CD4-positive, alpha-beta T cell (primary cell): ENCODE measurements around the gene LDLRAP1. TPM values are rescaled to one million over a fixed set of nuclear protein-coding genes. Genes with fewer than 3 reads are reported as not detected.
A peak's percentile ranks its signal among the peaks of the same experiment; 100 is the strongest.

ENCODE experiments used
- ATAC-seq: fragments of 200-7000 bp; cut with Tn5 transposase; one replicate; pipeline ENCODE4 v1.10.0; 2022; ENCODE audit warnings: mild to moderate bottlenecking; ENCODE audit not compliant: poor library complexity
- CTCF ChIA-PET: fragments of 350-600 bp; sonication (Branson Sonifier 250); formaldehyde crosslinking; loops from one replicate; lab custom pipeline; 2021; ENCODE audit warnings: antibody characterized with exemption, inconsistent platforms; lab: Charles Lee
- POLR2A ChIA-PET: fragments of 350-600 bp; sonication (Branson Sonifier 250); formaldehyde crosslinking; loops from one replicate; lab custom pipeline; 2021; ENCODE audit warnings: antibody characterized with exemption, inconsistent platforms; lab: Charles Lee
- DNase-seq, 14 experiments: peaks; one replicate each; pipeline ENCODE4 v3.0.0-alpha.2; 2013 to 2020; ENCODE audit warnings: mixed read lengths in 2 of 14
- H3K27ac ChIP-seq, 2 donors: one replicate each; pipeline versions ENCODE4 v1.5.1 to v1.7.0; 2013; ENCODE audit warnings: low read length in 2 of 2, low read depth in 1 of 2, mild to moderate bottlenecking in 1 of 2
- H3K27me3 ChIP-seq, 2 experiments: 1 replicate in 1 of 2; 2 replicates in 1 of 2; pipeline versions ENCODE4 v1.6.1 to v1.7.0; 2013; ENCODE audit warnings: low read length in 2 of 2, control low read depth in 1 of 2, mild to moderate bottlenecking in 1 of 2, moderate library complexity in 1 of 2; ENCODE audit not compliant: insufficient read depth in 2 of 2, control insufficient read depth in 1 of 2
- H3K36me3 ChIP-seq: one replicate; pipeline ENCODE4 v1.6.1; 2013; ENCODE audit warnings: low read length, control low read depth; ENCODE audit not compliant: insufficient read depth
- H3K4me1 ChIP-seq: one replicate; pipeline ENCODE4 v1.6.1; 2013; ENCODE audit warnings: low read length, control low read depth; ENCODE audit not compliant: insufficient read depth
- H3K4me3 ChIP-seq: one replicate; pipeline ENCODE4 v1.5.1; 2013; ENCODE audit warnings: mild to moderate bottlenecking, low read length, moderate library complexity
- H3K9me3 ChIP-seq, 2 experiments: 1 replicate in 1 of 2; 2 replicates in 1 of 2; pipeline versions ENCODE4 v1.6.1 to v1.7.0; 2013; ENCODE audit warnings: low read length in 2 of 2, mild to moderate bottlenecking in 2 of 2, control low read depth in 1 of 2, moderate library complexity in 1 of 2; ENCODE audit not compliant: control insufficient read depth in 1 of 2, insufficient read depth in 1 of 2
- H3K27ac Mint-ChIP-seq: one replicate; pipeline ENCODE4 v1.8.0; 2020; ENCODE audit warnings: mixed read lengths
- H3K27me3 Mint-ChIP-seq: one replicate; pipeline ENCODE4 v1.8.0; 2021; ENCODE audit warnings: mixed read lengths
- H3K36me3 Mint-ChIP-seq: one replicate; pipeline ENCODE4 v1.8.0; 2021; ENCODE audit warnings: low read depth, mixed read lengths
- H3K4me1 Mint-ChIP-seq: one replicate; pipeline ENCODE4 v1.8.0; 2021; ENCODE audit warnings: low read depth, mixed read lengths
- H3K4me3 Mint-ChIP-seq: one replicate; pipeline ENCODE4 v1.8.0; 2020; ENCODE audit warnings: mild to moderate bottlenecking, mixed read lengths
- H3K9me3 Mint-ChIP-seq: one replicate; pipeline ENCODE4 v1.8.0; 2020; ENCODE audit warnings: mixed read lengths
- intact Hi-C, 2 experiments: fragments of 100-400 bp; cut with DNase I in 1 of 2; cut with micrococcal nuclease in 1 of 2; formaldehyde crosslinking; loops; one replicate each; pipeline versions ENCODE4 v1.15.1 to v1.9.0; 2023 to 2025; cut with DNase I, micrococcal nuclease
- total RNA-seq, 174 experiments: library from RNA in 2 of 174; stranded (reverse) in 2 of 174; gene quantifications; one replicate each; pipeline ENCODE4 v1.2.3 and lab custom pipeline; 2021 to 2026
- TF ChIP-seq, protein P1 (sequence below): fragments of 200-600 bp; IDR thresholded peaks from one replicate; pipeline ENCODE4 v1.8.0; 2022; ENCODE audit warnings: antibody characterized with exemption, mild to moderate bottlenecking

LDLRAP1 gene
- total RNA-seq, 2 experiments from 2014 or later = 70.5 to 73.5 TPM

DNA sequence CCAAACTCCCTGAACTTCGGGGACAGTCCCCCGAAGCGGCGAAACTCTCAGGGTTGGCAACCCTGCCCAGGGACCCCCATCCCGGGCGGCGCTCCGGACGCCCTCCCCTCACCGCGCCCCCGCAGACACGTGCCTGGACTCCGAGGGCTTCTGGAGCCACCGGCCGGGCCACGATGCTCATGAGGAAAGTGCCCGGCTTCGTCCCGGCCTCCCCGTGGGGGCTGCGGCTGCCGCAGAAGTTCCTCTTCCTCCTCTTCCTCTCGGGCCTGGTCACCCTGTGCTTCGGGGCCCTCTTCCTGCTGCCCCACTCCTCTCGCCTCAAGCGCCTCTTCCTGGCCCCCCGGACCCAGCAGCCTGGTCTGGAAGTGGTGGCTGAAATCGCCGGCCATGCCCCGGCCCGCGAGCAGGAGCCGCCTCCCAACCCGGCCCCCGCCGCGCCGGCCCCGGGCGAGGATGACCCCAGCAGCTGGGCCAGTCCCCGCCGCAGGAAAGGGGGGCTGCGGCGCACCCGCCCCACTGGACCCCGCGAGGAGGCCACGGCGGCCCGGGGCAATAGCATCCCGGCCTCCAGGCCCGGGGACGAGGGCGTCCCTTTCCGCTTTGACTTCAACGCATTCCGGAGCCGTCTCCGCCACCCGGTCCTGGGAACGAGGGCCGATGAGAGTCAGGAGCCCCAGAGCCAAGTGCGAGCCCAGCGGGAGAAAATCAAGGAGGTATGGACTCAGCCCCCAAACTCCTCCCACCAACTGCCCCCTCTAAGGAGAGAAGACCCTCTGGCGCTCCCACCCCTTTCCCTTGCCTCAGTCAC lies 74.4 kb downstream of the LDLRAP1 start:
- H3K9me3 Mint-ChIP-seq = no peaks in the 10 kb centered on the region
- H3K36me3 Mint-ChIP-seq = peaks cover 28% of the 10 kb centered on the region
- H3K27me3 Mint-ChIP-seq = no peaks in the 10 kb centered on the region
- H3K4me1 Mint-ChIP-seq = peaks cover 65% of the 10 kb centered on the region
- H3K4me3 Mint-ChIP-seq = peak overlapping the region; percentile 100
- H3K9me3 ChIP-seq = no peaks in the 10 kb centered on the region
- intact Hi-C loops = loop anchor here (2.0 to 5.0 kb wide), 3 partner anchors 74 to 179 kb away; partner anchors contain the start of gene LDLRAP1 (in 1 of the 2)
- peak overlapping the region; percentile 73 for H3K4me3 ChIP-seq
- ChIA-PET POLR2A (interaction anchor here (0.6 to 7.0 kb wide), 25 partner anchors 8 to 202 kb away, joined by 3 to 64 read pairs (median 5); partner anchors contain the start of gene MTFR1L), CTCF (interaction anchor here (0.5 to 3.0 kb wide), 12 partner anchors 9 to 1537 kb away, joined by 4 to 28 read pairs (median 6); partner anchors contain the start of genes LDLRAP1 and SLC9A1)
- H3K27ac Mint-ChIP-seq = peak overlapping the region; percentile 93
- peak overlapping the region in 1 of 2 donors; percentile 81 for H3K27ac ChIP-seq
- TF ChIP-seq, protein P1, sequence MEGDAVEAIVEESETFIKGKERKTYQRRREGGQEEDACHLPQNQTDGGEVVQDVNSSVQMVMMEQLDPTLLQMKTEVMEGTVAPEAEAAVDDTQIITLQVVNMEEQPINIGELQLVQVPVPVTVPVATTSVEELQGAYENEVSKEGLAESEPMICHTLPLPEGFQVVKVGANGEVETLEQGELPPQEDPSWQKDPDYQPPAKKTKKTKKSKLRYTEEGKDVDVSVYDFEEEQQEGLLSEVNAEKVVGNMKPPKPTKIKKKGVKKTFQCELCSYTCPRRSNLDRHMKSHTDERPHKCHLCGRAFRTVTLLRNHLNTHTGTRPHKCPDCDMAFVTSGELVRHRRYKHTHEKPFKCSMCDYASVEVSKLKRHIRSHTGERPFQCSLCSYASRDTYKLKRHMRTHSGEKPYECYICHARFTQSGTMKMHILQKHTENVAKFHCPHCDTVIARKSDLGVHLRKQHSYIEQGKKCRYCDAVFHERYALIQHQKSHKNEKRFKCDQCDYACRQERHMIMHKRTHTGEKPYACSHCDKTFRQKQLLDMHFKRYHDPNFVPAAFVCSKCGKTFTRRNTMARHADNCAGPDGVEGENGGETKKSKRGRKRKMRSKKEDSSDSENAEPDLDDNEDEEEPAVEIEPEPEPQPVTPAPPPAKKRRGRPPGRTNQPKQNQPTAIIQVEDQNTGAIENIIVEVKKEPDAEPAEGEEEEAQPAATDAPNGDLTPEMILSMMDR = no peak
- H3K36me3 ChIP-seq = no peaks in the 10 kb centered on the region
- H3K27me3 ChIP-seq = no peaks in the 10 kb centered on the region
- DNase-seq (peak in 4 of 14 experiments; percentile 25 to 53 (median 41)), ATAC-seq (no peak)
- peaks cover 70% of the 10 kb centered on the region for H3K4me1 ChIP-seq

DNA sequence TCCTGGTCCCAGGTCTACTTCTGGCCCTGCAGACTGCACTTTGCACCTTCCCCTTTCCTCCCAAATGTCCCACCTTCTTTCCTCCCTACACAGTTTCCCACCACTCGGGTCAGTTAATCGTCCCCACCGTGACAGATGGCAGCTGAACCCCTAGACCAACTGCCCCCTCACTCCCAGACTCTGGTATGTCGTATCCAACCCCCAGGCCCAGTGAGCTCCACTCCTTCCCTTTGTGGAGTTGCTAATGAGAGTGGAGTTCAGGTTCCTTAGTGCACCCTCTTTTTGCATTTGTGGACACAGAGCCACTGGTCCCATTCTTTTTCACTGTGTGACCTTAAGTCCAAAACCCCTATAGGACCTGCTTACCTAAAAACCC lies 75.0 kb downstream of the LDLRAP1 start:
- Mint-ChIP-seq H3K4me3 (peak overlapping the region; percentile 100), H3K36me3 (peaks cover 28% of the 10 kb centered on the region), H3K27ac (peak overlapping the region; percentile 93), H3K4me1 (peaks cover 70% of the 10 kb centered on the region), H3K27me3 (no peaks in the 10 kb centered on the region), H3K9me3 (no peaks in the 10 kb centered on the region)
- H3K27ac ChIP-seq = peak overlapping the region in 1 of 2 donors; percentile 81
- peak overlapping the region; percentile 73 for H3K4me3 ChIP-seq
- intact Hi-C loops = loop anchor here (2.0 to 5.0 kb wide), 3 partner anchors 74 to 178 kb away; partner anchors contain the start of gene LDLRAP1 (in 1 of the 2)
- no peaks in the 10 kb centered on the region for H3K36me3 ChIP-seq
- H3K4me1 ChIP-seq = peaks cover 75% of the 10 kb centered on the region
- POLR2A ChIA-PET = interaction anchor here (0.7 to 7.0 kb wide), 25 partner anchors 9 to 202 kb away, joined by 3 to 64 read pairs (median 5); partner anchors contain the start of gene MTFR1L
- no peaks in the 10 kb centered on the region for H3K27me3 ChIP-seq
- no peak for ATAC-seq
- H3K9me3 ChIP-seq = no peaks in the 10 kb centered on the region
- CTCF ChIA-PET = interaction anchor here (0.7 to 3.0 kb wide), 24 partner anchors 10 to 192 kb away, joined by 3 to 28 read pairs (median 6); partner anchors contain the start of gene LDLRAP1
- DNase-seq = peak in 1 of 14 experiments; percentile 13
- TF ChIP-seq, protein P1 = no peak

Other genes starting within 250 kb of the LDLRAP1 start
- 10 to 100 TPM; 82.6 to 83.1 TPM for gene TMEM50A, start 205.3 kb upstream of the LDLRAP1 start, total RNA-seq
- gene RHCE, start 122.8 kb upstream of the LDLRAP1 start, total RNA-seq = 1 to 10 TPM in 1 of 2 experiments, under 1 TPM in 1; 0.25 to 1.1 TPM
- gene MACO1, start 112.7 kb upstream of the LDLRAP1 start, total RNA-seq = 10 to 100 TPM; 24.1 to 24.9 TPM
- 10 to 100 TPM; 44.4 to 46.9 TPM for gene MAN1C1, start 73.2 kb downstream of the LDLRAP1 start, total RNA-seq